Right kidney (tissue), 9 donors: ENCODE measurements around the gene ZNF550.

Source experiments
- DNase-seq: peaks from one replicate; pipeline ENCODE4 v3.0.0-alpha.2; 2016
- long read RNA-seq, 8 donors: transcript quantifications; one replicate each; lab custom pipeline, GENCODE V29; 2026

ZNF550 gene
- long read RNA-seq, donor 1, full-length matches to known transcripts, result 3 of 8 reads
- long read RNA-seq, donor 1, partial matches to known transcripts, result 5 of 8 reads
- long read RNA-seq, donor 1, other reads (novel, unspliced or antisense), result 0 of 8 reads
- long read RNA-seq, donor 2, full-length matches to known transcripts, result 3 of 3 reads
- long read RNA-seq, donor 2, partial matches to known transcripts, result 0 of 3 reads
- long read RNA-seq, donor 2, other reads (novel, unspliced or antisense), result 0 of 3 reads
- long read RNA-seq, donor 3, partial matches to known transcripts, result 0 of 1 reads
- long read RNA-seq, donor 3, other reads (novel, unspliced or antisense), result 0 of 1 reads
- long read RNA-seq, donor 4, partial matches to known transcripts, result 25 of 32 reads
- long read RNA-seq, donor 4, other reads (novel, unspliced or antisense), result 6 of 32 reads
- long read RNA-seq, donor 5, partial matches to known transcripts, result 21 of 28 reads
- long read RNA-seq, donor 5, other reads (novel, unspliced or antisense), result 7 of 28 reads
- long read RNA-seq, donor 6, partial matches to known transcripts, result 8 of 11 reads
- long read RNA-seq, donor 6, other reads (novel, unspliced or antisense), result 0 of 11 reads
- long read RNA-seq, donor 7, partial matches to known transcripts, result 6 of 10 reads
- long read RNA-seq, donor 7, other reads (novel, unspliced or antisense), result 0 of 10 reads
- long read RNA-seq, donor 8, partial matches to known transcripts, result 15 of 15 reads
- long read RNA-seq, donor 8, other reads (novel, unspliced or antisense), result 0 of 15 reads

DNA sequence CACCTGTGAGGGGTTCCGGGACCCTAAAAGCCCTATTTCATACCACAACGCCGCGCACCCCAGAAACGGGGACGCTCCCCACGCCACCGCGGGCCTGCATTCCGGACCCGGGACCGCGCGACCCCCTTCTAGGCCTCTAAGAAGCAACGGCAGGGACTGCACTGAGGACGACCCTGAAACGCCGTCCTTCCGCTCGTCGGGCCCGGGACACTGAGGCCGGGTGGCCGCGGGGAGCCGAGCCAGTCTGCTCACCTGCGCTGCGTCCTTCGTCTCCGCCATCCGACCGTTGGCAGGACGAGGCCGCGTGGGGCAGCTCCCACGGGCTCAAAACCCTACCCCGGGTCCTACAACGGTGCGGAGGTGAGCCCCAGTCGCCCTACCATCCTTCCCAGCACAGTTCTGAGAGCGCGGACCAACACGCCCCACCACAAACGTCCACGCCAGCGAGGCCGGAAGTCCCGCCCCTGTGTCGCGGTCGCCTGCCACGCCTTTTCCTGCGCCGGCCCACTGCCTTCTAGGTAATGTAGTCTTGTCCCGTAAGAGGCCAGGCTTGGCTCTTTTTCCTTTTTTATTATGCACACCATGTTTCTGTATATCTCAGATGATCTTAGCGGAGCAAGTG, at the start of gene ZNF550:
Gene ZNF550, minus strand, starts transcription at position 460 of the 622 bp plus-strand sequence. Its CDS starts 181 bp downstream, at position 279.
- peak; percentile 85 for DNase-seq

DNA sequence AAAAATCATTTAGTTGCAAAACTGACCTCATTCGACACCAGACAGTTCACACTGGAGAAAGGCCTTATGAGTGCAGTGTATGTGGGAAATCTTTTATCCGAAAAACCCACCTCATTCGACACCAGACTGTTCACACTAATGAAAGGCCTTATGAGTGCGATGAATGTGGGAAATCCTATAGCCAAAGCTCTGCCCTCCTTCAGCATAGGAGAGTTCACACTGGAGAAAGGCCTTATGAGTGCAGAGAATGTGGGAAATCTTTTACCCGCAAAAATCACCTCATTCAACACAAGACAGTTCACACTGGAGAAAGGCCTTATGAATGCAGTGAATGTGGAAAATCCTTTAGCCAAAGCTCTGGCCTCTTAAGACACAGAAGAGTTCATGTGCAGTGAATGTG, 47.3 kb upstream of the ZNF550 start:
- no peak for DNase-seq

DNA sequence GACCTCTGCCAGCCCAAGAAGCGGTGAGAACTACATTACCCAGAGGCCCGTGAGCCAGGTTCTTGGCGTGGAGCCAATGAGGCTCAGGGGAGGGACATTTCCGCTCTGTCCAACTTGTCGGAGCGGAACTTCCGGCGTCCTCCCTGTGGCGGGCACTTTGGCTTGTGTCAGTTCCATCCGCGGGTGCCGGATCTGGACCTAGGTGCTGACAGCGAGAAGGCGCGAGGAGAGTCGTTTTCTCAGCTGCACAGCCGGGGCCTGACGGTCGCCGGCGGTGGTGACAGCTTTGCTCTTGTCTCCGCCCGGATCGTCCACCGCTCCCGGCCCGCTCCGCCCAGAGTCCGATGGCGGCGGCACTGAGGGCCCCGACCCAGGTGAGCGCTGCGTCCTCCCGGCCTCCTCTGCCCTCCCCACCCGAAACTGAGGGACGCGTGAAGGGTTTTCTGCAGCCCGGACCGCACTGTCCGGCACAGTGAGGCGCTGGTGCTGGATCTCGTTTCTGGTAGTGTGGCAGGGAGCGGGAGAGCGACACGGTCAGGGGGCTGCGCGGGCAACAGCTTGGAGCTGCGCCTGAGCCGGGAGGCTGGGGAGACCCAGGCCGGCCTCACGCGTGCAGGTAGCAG, 40.2 kb upstream of the ZNF550 start, which contains the start of gene ZNF530:
Gene ZNF530, plus strand, starts transcription at position 125 of the 623 bp plus-strand sequence. CDS start 4,461 bp downstream, outside the sequence.
- DNase-seq, result peak; percentile 78

DNA sequence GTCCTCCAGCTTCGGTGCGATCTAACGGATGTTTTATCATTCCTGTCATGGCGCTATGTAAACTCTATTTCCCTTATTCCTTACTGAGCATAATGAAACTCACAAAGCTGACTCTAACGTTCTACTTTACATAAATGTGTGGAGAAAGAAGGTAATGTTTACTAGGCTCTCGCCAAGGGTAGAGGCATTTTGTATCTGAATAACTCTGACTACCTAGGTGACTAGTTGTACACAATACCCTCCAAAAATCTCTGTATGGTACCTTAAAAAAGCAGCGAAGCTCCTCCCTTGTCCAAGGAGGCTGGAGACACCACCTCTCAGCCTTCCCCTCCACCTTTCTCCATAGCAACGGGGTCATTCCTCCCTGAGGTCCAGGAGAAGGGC, 39.7 kb upstream of the ZNF550 start:
- DNase-seq, result no peak

DNA sequence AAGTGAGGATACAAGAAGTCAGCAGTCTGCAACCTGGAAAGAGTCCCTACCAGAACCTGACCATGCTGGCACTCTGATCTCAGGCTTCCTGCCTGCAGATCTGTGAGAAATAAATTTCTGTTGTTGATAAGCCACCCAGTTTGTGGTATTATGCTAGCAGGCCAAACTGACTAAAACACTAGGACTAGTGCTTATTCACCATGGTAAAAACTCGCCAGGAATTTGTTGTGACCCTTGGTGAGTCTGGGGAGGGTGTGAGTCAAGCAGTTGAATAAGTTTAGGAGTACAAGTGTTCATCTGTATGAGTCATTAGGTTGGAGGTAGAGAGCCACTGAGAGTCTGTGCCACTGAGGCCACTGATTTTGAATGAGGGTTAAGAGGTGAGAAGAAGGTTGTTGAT, 27.9 kb upstream of the ZNF550 start:
- DNase-seq, result no peak

DNA sequence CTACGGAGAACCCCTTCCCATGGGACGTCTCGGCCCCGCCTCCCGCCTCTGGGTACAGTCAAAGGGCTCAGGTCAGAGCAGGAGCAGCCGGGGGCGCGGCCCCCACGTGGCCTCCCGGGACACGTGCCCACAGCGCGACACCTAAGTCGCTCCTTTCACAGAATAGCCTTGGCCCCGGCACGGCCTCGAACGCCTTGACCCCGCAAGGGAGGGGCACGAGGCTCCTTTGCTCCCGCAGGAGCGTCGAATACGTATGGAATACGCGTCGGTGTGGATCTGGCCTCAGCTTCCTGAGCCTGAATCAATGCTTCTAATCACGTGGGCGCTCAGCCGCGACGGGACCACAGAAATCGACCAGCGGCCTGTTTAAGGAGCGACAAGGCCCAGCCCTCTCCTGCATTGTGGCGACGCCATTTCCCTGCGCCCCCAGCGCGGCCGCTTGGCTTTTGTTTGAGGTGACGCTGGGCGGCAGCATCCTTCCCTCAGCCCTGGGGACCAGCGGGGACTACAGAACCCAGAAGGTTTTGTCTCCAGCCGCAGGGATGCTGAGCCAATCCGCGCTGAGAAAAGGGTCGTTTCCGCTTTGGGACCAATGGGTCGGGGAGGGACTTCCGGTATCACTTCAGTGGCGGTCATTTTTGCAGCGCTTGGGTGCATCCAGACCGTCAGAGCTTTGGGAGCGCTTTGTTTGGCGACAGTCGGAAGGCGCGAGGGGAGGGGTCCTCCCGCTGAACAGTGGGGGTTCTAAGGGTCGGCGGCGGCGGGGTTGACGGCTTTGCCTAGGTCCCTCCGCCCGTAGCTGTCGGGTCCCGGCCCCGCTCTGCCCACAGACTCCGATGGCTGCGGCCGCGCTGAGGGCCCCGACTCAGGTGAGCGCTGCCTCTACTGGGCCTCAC, 24.1 kb upstream of the ZNF550 start, which contains the start of gene ZIK1:
Gene ZIK1, plus strand, starts transcription at position 625 of the 896 bp plus-strand sequence. Its CDS starts 212 bp downstream, at position 837.
- peak; percentile 92 for DNase-seq

DNA sequence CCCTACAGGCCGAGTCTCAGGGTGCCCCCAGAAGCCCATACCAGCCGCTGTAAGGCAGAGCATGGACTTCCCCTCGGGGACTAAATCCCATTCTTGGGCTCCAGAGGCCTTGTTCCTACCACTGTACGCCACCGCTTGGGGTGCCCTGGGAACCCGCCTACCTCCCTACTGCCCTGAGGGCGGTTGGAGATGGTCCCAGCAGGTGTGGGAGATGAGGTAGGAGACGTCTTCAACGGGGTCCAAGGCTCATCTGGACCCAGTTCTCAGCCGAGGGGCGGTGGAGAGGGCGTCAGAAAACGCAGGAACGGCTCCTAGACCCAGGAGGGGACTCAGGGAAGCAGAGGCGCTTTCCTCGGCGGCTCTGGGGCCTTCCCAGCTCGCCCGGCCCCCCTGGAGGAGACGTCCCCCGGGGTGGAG, 23.4 kb upstream of the ZNF550 start:
- DNase-seq, result no peak

DNA sequence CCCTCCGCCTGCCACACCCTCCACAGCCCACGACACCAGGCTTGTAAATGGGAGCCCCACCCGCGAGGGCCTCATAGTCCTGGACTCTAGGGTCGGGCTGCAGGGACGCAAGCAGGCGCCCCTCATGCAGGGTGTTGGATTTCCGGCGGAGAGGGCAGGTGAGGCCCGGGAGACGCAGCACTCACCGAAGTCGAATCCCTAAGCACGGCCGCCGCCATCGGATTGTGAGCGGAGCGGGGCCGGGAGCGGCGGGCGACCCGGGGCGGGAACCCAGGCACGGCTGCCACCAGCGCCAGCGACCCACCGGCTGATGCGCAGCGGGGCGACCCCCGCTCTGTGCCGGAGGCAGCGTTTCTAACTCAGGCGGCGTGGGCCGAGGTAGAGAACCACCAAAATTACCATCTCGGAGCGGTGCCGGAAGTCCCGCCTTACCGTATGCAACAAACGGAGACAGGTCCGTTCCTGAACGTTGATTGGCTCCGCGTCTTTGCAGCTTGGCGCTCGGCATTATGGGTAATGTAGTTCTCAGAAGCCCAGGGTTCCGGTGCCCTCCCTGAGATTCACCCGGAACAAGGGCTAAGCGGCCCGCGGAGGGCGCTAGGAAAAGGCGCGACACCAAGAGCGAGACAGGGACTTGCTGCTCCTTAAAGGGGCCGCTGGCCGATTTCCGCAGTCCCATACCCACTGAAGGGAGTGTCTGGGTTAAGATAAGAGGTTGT, 19.0 kb upstream of the ZNF550 start, which contains the start of gene ZNF416:
Gene ZNF416, minus strand, starts transcription at position 425 of the 719 bp plus-strand sequence. Its CDS starts 207 bp downstream, at position 218.
- DNase-seq, result peak; percentile 88

DNA sequence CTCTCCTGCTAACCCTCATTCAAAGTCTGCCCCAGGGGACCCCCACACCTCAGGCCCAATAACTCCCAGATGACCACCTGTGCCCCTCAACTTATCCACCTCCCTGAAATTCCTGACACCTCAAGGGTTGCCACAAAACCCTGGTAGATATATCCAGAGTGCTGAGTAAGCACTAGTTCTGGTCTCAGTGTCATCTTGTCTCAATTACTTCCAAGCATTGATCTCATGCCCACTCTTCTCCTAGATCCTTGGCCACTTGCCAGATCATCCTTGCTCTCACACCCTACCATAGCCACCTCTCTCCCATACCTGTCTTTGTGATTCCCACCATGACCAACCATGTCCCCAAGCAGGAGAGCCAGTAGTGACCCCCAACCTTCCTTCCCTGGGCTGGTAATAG, 17.0 kb upstream of the ZNF550 start:
- DNase-seq, result no peak

DNA sequence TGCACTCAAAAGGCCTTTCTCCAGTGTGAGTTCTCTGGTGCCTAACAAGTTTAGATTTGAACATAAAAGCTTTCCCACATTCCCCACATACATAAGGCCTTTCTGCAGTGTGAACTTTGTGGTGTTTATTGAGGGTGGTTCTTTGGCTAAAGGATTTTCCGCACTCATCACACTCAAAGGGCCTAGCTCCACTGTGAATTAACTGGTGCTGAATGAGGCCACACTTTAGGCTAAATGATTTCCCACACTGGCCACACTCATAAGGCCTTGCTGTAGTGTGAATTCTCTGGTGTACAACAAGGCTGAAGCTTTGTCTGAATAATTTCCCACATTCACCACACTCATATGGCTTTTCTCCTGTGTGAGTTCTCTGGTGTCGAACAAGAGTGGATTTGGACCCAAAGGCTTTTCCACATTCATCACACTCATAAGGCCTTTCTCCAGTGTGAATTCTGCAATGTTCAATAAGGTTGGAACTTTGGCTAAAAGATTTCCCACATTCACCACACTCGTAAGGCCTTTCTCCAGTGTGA, 12.8 kb upstream of the ZNF550 start:
- no peak for DNase-seq

DNA sequence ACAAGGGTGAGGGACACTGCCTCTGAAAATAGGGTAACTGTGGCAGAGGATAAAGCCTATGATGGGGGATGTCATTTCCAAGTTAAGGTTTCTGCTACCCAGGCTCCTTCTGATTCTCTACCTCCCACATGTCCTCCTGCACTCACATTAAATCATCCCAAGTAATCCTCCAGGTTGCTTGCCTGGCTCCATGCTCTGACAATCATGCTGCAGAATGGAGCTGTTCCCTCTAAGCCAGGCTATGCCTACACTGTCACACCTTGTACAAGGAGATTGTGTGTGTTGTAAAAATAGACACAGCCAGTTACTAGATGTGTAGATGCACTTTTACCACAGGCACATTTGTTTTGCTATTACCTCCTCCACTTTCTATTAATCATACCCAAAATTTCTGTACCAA, 11.0 kb upstream of the ZNF550 start:
- no peak for DNase-seq

DNA sequence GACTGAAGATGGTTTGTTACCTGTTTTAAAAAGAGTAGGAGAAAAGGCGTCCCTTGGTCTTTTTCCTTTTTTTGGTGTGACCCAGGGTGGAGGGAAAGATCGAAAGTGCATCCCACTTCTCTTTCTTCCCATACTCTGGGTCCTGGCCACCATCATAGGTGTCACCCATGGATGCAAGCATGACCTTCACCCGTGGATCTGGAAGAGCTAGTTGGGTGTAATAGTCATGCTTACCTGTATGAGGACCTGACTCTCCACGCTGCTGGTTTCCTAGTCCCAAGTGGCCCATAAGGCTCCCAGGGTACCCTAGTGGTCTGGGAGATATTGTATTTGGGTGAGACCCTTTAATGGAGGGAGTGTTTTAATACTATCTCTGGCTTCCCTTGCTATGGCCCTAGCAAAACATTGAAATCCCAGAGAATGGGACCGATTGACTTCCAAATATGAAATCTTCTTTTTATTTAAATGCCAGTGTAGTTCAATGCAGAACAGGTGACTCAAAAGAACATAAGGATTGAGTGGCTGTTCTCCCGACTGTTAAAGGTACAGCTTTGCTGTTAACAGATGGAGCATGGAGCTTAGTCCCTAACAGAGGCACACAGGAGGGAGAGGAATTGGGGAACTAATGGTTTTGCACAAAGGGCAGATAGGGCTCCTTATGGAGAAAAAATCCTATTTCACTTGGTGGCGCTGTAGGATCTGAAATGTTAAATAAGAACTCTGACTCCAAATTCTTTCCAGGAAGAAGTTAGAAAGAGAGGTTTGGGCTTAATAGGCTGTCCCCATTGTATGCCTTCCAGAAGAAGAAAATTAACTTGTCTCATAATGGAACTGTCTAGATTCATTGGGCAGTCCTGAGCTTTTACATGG, 7.0 kb upstream of the ZNF550 start:
- DNase-seq, result no peak

DNA sequence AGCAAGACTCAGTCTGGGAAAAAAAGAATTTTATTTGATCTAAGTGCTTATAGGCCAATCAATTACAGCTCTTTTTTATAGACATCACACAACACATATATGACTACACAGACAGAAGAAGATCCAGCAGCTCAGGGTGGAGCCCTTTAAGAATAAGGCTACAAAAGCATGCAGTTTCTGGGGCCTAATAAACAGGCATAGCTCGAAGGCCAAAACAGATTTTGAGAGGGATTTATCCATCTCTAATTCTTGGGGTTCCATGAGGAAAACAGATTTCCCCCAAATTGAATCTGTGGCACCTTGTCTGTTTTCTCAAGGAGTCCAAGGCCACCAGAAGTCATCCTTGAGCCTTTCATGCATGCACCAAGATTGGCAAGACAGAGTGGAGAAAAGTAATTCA, 3.9 kb upstream of the ZNF550 start:
- no peak for DNase-seq

DNA sequence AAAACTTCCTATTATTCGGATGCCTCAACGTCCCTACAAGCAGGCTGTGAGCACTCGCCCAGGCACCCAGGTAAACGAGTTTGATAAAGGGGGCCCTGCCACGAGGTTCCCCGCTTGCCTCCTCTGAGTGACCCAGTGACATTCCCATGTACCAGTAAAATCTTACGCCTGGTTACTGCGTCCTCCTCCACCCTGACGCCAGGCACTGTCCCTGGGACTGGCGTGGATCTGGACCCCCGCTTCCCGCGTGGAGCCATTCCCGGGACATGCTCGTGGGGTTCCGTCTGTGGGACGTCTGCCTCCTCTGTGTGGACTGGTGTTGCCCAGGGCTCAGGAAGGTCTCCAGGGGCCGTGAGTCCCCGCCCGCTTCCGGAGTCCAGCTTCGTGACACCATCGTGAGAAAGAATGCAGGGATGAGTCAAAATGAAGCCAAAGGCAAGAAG, 407 bp upstream of the ZNF550 start:
- no peak for DNase-seq

DNA sequence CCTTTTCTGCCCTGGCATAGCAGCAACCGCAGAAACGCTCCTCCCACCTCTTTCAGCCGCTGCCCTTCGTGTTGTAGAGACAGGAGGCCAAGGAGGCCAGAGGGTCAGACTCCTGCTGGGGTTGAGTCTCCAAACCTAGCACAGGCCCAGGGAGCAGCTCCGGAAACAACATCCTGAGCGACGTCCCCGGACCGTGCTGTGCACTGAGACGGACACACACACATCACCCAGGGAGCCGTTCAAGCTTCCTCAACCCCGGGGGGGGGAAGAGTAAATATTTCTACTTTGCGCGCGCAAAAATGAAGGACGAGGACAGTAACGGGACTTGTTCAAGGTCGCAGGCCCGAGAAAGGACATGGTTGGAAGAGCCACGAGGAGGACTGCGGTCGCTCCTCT, 657 bp downstream of the ZNF550 start:
- no peak for DNase-seq

DNA sequence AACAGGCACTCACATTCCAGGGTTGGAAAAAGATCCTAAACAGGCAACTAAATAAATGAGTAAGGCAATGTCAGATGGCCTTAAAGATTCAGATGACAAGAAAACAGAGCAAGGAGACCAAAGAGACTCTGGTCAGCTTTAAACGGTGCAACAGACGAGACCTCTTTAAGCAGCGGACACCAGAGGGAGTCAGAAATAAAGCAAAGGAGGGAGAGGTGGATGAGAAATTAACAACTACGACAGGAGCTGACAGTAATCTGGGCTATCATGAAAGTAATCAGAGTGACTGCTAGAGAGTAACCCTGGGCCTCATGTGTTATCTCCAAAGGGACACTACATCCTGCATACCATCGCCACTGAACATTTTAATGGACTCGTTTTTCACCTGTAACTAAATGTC, 1.1 kb downstream of the ZNF550 start:
- DNase-seq, result no peak

DNA sequence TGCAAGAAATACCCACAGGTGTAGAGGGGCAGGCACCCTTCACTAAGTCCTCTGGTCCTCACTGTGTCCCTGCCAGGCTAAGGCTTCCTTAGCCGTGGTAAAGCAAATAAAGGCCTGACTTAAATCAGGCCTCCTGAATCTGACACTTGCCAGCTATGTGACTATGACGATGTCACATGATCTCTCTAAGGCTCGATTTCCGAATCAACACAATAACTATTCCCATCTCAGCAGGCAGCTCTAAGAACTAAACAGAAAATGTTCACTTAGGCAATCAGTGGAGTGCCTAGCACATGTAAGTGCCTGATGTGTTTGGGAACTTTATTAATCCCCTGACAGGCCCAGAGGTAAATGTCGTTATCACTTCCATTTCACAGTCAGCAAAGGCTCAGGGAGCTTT, 2.0 kb downstream of the ZNF550 start:
- DNase-seq, result no peak

DNA sequence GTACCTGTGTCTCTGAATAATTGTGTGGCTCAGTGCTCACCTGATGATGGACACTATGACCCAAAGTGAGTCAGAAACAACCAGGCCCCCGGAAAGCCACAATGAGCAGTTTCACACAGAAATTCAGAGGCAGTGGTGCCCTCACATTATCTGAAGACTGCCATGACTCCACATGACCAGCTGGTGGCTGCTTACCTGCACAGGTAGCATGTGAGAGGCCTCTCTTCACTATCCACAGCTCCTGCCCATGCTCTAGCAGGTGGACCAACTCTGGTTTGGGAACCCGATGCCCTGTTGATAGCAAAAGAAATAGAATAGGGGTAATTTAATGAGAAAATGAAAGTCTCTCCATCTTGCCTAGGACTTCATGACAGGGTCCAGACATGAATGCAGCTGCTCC, 7.2 kb downstream of the ZNF550 start:
- DNase-seq, result no peak

DNA sequence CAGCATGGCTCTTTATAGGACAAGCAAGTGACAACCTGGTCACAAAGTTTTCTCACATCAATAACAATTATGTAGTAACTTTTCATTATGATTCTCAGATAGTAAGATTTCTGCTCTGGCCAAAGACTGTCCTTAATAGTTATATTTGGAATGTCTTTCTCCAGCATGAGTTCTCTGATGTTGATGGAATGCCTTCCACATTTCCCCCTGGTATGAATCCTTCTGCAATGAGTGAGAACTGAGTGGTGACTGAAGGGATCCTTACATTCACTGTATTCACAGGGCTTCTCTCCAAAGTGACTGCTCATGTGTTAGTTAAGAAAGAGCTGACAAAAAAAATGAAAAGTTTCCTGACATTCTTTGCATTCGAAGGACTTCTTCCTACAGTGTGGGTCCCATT, 13.2 kb downstream of the ZNF550 start:
- DNase-seq, result no peak
